K562 (cell line): ENCODE results near the gene ACAD10. TPM values are rescaled to one million over a fixed set of nuclear protein-coding genes. Genes with fewer than 3 reads are reported as not detected.

Experiments
- CHD1 ChIP-seq: fragments of 200-600 bp; sonication (generic); IDR thresholded peaks from one replicate; pipeline ENCODE4 v1.6.1; 2012; ENCODE audit warnings: mild to moderate bottlenecking, moderate library complexity, low read length, inconsistent platforms
- DACH1 ChIP-seq: fragments of 450-650 bp; IDR thresholded peaks from 2 replicates; pipeline ENCODE4 v1.6.1; 2018; ENCODE audit not compliant: partially characterized antibody
- ELF2 ChIP-seq: fragments of 250-450 bp; sonication (Bioruptor Pico); IDR thresholded peaks from 2 replicates; pipeline ENCODE4 v1.5.0; 2021; ENCODE audit warnings: mild to moderate bottlenecking
- FOXM1 ChIP-seq, 2 experiments: fragments of 450-650 bp in 1 of 2; sonication (generic) in 1 of 2; formaldehyde crosslinking in 1 of 2; IDR thresholded peaks; 2 replicates each; pipeline versions ENCODE4 v1.6.1 to v1.9.0; 2017 to 2022; ENCODE audit warnings: low read depth in 2 of 2, mild to moderate bottlenecking in 2 of 2, missing genetic modification reagents in 1 of 2, moderate library complexity in 1 of 2
- GABPB1 ChIP-seq: sonication (generic); formaldehyde crosslinking; IDR thresholded peaks from 2 replicates; pipeline ENCODE4 v1.8.0; 2022; ENCODE audit warnings: mild to moderate bottlenecking, missing genetic modification reagents
- KAT8 ChIP-seq: fragments of 450-650 bp; IDR thresholded peaks from 2 replicates; pipeline ENCODE4 v1.6.1; 2016; ENCODE audit warnings: low read depth, mild to moderate bottlenecking
- KDM5B ChIP-seq: fragments of 200-600 bp; sonication (generic); IDR thresholded peaks from 2 replicates; pipeline ENCODE4 v1.6.1; 2012; ENCODE audit warnings: low read depth, mild to moderate bottlenecking, moderate library complexity, low read length, control low read depth, inconsistent platforms; ENCODE audit not compliant: insufficient replicate concordance
- MAZ ChIP-seq, 2 experiments: fragments of 450-650 bp in 1 of 2; sonication (generic) in 1 of 2; formaldehyde crosslinking; IDR thresholded peaks in 1 of 2; conservative IDR thresholded peaks in 1 of 2; 2 replicates each; pipeline versions ENCODE4 v1.4.0 to v1.5.0; 2020; ENCODE audit warnings: mild to moderate bottlenecking in 1 of 2, missing genetic modification reagents in 1 of 2
- MTA1 ChIP-seq: fragments of 450-650 bp; IDR thresholded peaks from 2 replicates; pipeline ENCODE4 v1.6.1; 2017; ENCODE audit warnings: borderline replicate concordance
- MTA2 ChIP-seq: fragments of 450-650 bp; IDR thresholded peaks from 2 replicates; pipeline ENCODE4 v1.6.1; 2016; ENCODE audit warnings: low read depth
- MYNN ChIP-seq, 2 experiments: sonication (generic); formaldehyde crosslinking in 1 of 2; IDR thresholded peaks; 2 replicates each; pipeline versions ENCODE4 v1.5.0 to v1.6.1; 2016 to 2020; ENCODE audit warnings: antibody characterized with exemption in 1 of 2, missing genetic modification reagents in 1 of 2
- PCBP1 ChIP-seq: fragments of 200-400 bp; formaldehyde crosslinking; IDR thresholded peaks from 2 replicates; pipeline ENCODE4 v1.6.1; 2018; ENCODE audit warnings: mild to moderate bottlenecking, low read depth, low read length; ENCODE audit not compliant: poor library complexity, severe bottlenecking
- SMARCA4 ChIP-seq: fragments of 450-650 bp; IDR thresholded peaks from 2 replicates; pipeline ENCODE4 v1.6.1; 2016
- SMARCA5 ChIP-seq: fragments of 450-650 bp; IDR thresholded peaks from 2 replicates; pipeline ENCODE4 v1.6.1; 2016
- ZBTB8A ChIP-seq: fragments of 450-650 bp; IDR thresholded peaks from 2 replicates; pipeline ENCODE4 v1.6.1; 2018; ENCODE audit warnings: mild to moderate bottlenecking, moderate library complexity; ENCODE audit not compliant: partially characterized antibody
- ZEB2 ChIP-seq: fragments of 450-650 bp; IDR thresholded peaks from 2 replicates; pipeline ENCODE4 v1.6.1; 2016
- ZKSCAN3 ChIP-seq: fragments of 250-450 bp; sonication (Bioruptor Pico); IDR thresholded peaks from 2 replicates; pipeline ENCODE4 v1.4.0; 2020
- ZNF174 ChIP-seq: fragments of 250-450 bp; sonication (Bioruptor Pico); IDR thresholded peaks from 2 replicates; pipeline ENCODE4 v1.4.0; 2020; ENCODE audit warnings: mild to moderate bottlenecking
- polyA plus RNA-seq, 8 experiments: library from polyadenylated mRNA; depleted of rRNA in 4 of 8; stranded (reverse) in 5 of 8; unstranded in 3 of 8; fragments of >200 nt; fragmentation: Nextera tagmentation in 2 of 8; fragmentation: Illumina TruSeq in 1 of 8; extraction: Ambion mirVana in 2 of 8; extraction: Trizol in 1 of 8; gene quantifications; 2 replicates each; pipeline versions ENCODE4 v1.2.1 to v1.2.3, GENCODE V29; 2011 to 2014; ENCODE audit warnings: inconsistent platforms in 1 of 8, missing spikeins in 1 of 8
- total RNA-seq, 7 experiments: library from RNA; depleted of rRNA in 6 of 7; stranded (reverse); fragments of >200 nt in 6 of 7; fragmentation: Illumina TruSeq in 2 of 7; extraction: Trizol in 2 of 7; gene quantifications; 2 replicates each; pipeline versions ENCODE4 v1.2.1 to v1.2.3, GENCODE V29; 2011 to 2021; ENCODE audit warnings: low replicate concordance in 1 of 7
- TF ChIP-seq, protein P1 (sequence below): IDR thresholded peaks from 2 replicates; pipeline ENCODE4 v1.6.1; 2014; ENCODE audit warnings: antibody characterized with exemption
- TF ChIP-seq, protein P2 (sequence below): fragments of 450-650 bp; IDR thresholded peaks from 2 replicates; pipeline ENCODE4 v1.6.1; 2016; ENCODE audit warnings: antibody characterized with exemption
- TF ChIP-seq, protein P3 (sequence below): sonication (generic); formaldehyde crosslinking; IDR thresholded peaks from 2 replicates; pipeline ENCODE4 v1.5.0; 2020; ENCODE audit warnings: missing genetic modification reagents
- TF ChIP-seq, protein P4 (sequence below): fragments of 200-800 bp; sonication (Bioruptor generic); IDR thresholded peaks from 2 replicates; pipeline ENCODE4 v1.6.1; 2017; ENCODE audit warnings: missing genetic modification characterization, missing compliant biosample characterization

Gene ACAD10
- total and polyA plus RNA-seq, 9 of the 15 experiments (the other 6 are each of a cell fraction or from before 2014, with no cell fraction given): 2.3 to 19.2 (median 12.0) TPM

DNA sequence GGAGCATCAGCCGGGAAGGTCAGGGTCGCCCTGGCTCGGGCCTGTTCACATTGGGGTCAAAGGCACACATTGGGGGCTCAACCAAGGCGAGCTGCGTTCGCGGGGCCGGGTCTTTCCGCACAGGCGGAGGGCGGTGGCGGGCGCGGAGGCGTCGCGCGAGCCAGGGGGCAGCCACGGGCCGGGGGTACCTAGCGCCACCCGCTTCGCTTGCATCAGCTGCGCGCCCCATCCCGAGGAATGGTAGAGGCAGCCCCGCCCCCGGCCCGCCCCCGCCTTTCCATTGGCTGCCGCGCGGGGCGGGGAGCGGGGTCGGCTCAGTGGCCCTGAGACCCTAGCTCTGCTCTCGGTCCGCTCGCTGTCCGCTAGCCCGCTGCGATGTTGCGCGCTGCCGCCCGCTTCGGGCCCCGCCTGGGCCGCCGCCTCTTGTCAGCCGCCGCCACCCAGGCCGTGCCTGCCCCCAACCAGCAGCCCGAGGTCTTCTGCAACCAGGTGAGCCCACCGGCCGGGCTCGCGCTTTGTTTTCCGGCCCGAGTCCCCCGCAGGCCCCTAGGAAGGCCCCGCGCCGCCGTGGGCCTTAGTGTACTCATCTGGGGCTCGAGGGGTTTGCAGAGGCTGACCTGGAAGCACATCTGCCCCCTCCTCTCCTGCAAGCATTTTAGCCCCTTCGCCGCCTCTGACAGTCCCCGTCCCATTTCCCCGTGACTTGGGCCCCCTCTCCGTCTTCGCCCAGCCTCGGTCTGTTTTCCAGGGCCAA, 80.9 kb downstream of the ACAD10 start, which contains the start of gene ALDH2 (continued):
- TF ChIP-seq FOXM1 (IDR thresholded peaks at IDR 0.05; ENCODE audit: low read depth) (no peak), FOXM1 (CRISPR knock-in tag; IDR thresholded peaks at IDR 0.05; ENCODE audit: low read depth) (no peak), ZKSCAN3 (CRISPR knock-in tag) (no peak), KDM5B (peak; percentile 81), CHD1 (no peak), MYNN (IDR thresholded peaks at IDR 0.05) (no peak), MYNN (CRISPR knock-in tag; IDR thresholded peaks at IDR 0.05) (no peak), DACH1 (peak; percentile 24), KAT8 (no peak), PCBP1 (peak; percentile 78), GABPB1 (CRISPR knock-in tag) (peak; percentile 68), ELF2 (CRISPR knock-in tag) (no peak), ZNF174 (no peak), MTA1 (0 out of 2 replicates have a peak, but pooled peaks have one; percentile 33), SMARCA5 (0 out of 2 replicates have a peak, but pooled peaks have one; percentile 7), MTA2 (no peak), ZEB2 (0 out of 2 replicates have a peak, but pooled peaks have one; percentile 42), MAZ (CRISPR knock-in tag; conservative IDR thresholded peaks at IDR 0.05 in 1 of 2, IDR thresholded peaks at IDR 0.05 in 1 of 2) (peak; percentile 59 to 81; a peak in 3 of 4 replicates), ZBTB8A (no peak), SMARCA4 (0 out of 2 replicates have a peak, but pooled peaks have one; percentile 13)
- TF ChIP-seq, protein P1, sequence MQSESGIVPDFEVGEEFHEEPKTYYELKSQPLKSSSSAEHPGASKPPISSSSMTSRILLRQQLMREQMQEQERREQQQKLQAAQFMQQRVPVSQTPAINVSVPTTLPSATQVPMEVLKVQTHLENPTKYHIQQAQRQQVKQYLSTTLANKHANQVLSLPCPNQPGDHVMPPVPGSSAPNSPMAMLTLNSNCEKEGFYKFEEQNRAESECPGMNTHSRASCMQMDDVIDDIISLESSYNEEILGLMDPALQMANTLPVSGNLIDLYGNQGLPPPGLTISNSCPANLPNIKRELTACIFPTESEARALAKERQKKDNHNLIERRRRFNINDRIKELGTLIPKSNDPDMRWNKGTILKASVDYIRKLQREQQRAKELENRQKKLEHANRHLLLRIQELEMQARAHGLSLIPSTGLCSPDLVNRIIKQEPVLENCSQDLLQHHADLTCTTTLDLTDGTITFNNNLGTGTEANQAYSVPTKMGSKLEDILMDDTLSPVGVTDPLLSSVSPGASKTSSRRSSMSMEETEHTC: no peak
- TF ChIP-seq, protein P2, sequence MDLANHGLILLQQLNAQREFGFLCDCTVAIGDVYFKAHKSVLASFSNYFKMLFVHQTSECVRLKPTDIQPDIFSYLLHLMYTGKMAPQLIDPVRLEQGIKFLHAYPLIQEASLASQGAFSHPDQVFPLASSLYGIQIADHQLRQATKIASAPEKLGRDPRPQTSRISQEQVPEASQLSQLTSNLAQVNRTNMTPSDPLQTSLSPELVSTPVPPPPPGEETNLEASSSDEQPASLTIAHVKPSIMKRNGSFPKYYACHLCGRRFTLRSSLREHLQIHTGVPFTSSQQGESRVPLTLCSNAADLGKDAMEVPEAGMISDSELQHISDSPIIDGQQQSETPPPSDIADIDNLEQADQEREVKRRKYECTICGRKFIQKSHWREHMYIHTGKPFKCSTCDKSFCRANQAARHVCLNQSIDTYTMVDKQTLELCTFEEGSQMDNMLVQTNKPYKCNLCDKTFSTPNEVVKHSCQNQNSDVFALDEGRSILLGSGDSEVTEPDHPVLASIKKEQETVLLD: 0 out of 2 replicates have a peak, but pooled peaks have one; percentile 37
- TF ChIP-seq, protein P3, sequence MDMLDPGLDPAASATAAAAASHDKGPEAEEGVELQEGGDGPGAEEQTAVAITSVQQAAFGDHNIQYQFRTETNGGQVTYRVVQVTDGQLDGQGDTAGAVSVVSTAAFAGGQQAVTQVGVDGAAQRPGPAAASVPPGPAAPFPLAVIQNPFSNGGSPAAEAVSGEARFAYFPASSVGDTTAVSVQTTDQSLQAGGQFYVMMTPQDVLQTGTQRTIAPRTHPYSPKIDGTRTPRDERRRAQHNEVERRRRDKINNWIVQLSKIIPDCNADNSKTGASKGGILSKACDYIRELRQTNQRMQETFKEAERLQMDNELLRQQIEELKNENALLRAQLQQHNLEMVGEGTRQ (CRISPR knock-in tag): peak; percentile 9; the same call in 1 of the 2 replicates
- TF ChIP-seq, protein P4, sequence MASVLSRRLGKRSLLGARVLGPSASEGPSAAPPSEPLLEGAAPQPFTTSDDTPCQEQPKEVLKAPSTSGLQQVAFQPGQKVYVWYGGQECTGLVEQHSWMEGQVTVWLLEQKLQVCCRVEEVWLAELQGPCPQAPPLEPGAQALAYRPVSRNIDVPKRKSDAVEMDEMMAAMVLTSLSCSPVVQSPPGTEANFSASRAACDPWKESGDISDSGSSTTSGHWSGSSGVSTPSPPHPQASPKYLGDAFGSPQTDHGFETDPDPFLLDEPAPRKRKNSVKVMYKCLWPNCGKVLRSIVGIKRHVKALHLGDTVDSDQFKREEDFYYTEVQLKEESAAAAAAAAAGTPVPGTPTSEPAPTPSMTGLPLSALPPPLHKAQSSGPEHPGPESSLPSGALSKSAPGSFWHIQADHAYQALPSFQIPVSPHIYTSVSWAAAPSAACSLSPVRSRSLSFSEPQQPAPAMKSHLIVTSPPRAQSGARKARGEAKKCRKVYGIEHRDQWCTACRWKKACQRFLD: no peak
